Calu3 (cell line): Measurements from ENCODE around the gene CXXC1. TPM values are rescaled to one million over a fixed set of nuclear protein-coding genes. Genes with fewer than 3 reads are reported as not detected.
A peak's percentile ranks its signal among the peaks of the same experiment; 100 is the strongest.

Experiments
- Bru-seq: library from RNA; stranded (reverse); fragments of 400-500 nt; gene quantifications from one replicate; lab custom pipeline; 2021; lab: Mats Ljungman, UMichigan
- BruChase-seq, 2 experiments: library from RNA; stranded (reverse); fragments of 400-500 nt; gene quantifications; one replicate each; lab custom pipeline; 2021; lab: Mats Ljungman, UMichigan
- BruUV-seq: library from RNA; stranded (reverse); fragments of 400-500 nt; replicated peaks from 2 replicates; lab custom pipeline; 2021; lab: Mats Ljungman, UMichigan
- CTCF ChIA-PET: fragments of 300-600 bp; sonication (Branson Sonifier 250); formaldehyde crosslinking; loops from one replicate; lab custom pipeline; 2022; ENCODE audit warnings: antibody characterized with exemption; lab: Charles Lee
- DNase-seq: peaks from one replicate; pipeline ENCODE4 v3.0.0; 2022
- H3K27ac Mint-ChIP-seq: one replicate; pipeline ENCODE4 v1.8.0; 2022; ENCODE audit warnings: mixed read lengths; ENCODE audit not compliant: unreplicated experiment
- H3K27me3 Mint-ChIP-seq: one replicate; pipeline ENCODE4 v1.8.0; 2022; ENCODE audit warnings: mixed read lengths; ENCODE audit not compliant: unreplicated experiment
- H3K36me3 Mint-ChIP-seq: one replicate; pipeline ENCODE4 v1.8.0; 2022; ENCODE audit warnings: mild to moderate bottlenecking, moderate library complexity, mixed read lengths; ENCODE audit not compliant: insufficient read depth, unreplicated experiment
- H3K4me1 Mint-ChIP-seq: one replicate; pipeline ENCODE4 v1.8.0; 2022; ENCODE audit warnings: mild to moderate bottlenecking, low read depth, mixed read lengths; ENCODE audit not compliant: unreplicated experiment
- H3K4me3 Mint-ChIP-seq: one replicate; pipeline ENCODE4 v1.8.0; 2022; ENCODE audit warnings: mild to moderate bottlenecking, low read depth, moderate library complexity, mixed read lengths; ENCODE audit not compliant: unreplicated experiment
- H3K9me3 Mint-ChIP-seq: one replicate; pipeline ENCODE4 v1.8.0; 2022; ENCODE audit warnings: low read depth, mixed read lengths; ENCODE audit not compliant: unreplicated experiment
- CTCF ChIP-seq: fragments of 200-600 bp; IDR thresholded peaks from one replicate; pipeline ENCODE4 v1.8.0; 2022; ENCODE audit warnings: antibody characterized with exemption; ENCODE audit not compliant: unreplicated experiment
- intact Hi-C: fragments of 100-400 bp; cut with micrococcal nuclease; formaldehyde crosslinking; loops from one replicate; pipeline ENCODE4 v1.10.0; 2022; ENCODE audit not compliant: unreplicated experiment
- long read RNA-seq: library from polyadenylated mRNA; stranded (forward); transcript quantifications from one replicate; pipeline ENCODE4 v2.0.0, GENCODE V29; 2022
- total RNA-seq: library from RNA; stranded (reverse); gene quantifications from 2 replicates; pipeline ENCODE4 v1.2.3, GENCODE V29; 2022

The CXXC1 gene
- total RNA-seq (75.1 and 95.2 TPM in 2 replicates), Bru-seq, nascent RNA (percentile 55 among the genes with signal in this experiment), BruChase-seq, experiment 1, labeled RNA remaining after a 6-hour chase (percentile 83 among the genes with signal in this experiment), BruChase-seq, experiment 2, labeled RNA remaining after a 2-hour chase (percentile 79 among the genes with signal in this experiment)
- long read RNA-seq, transcript CXXC1-201 (15 exons, 2,936 nt), result major isoform, 43 of 67 reads
- long read RNA-seq, partial matches to known transcripts, result 3 of 67 reads
- long read RNA-seq, other reads (novel, unspliced or antisense), result 20 of 67 reads

GRCh38 chr18:50287441-50288347, at the start of gene CXXC1:
Gene CXXC1, minus strand, starts transcription at chr18:50287692. Its CDS starts 103 bp downstream, at chr18:50287589.
- CTCF ChIA-PET, result no interaction called here
- no TSS peak for BruUV-seq
- Mint-ChIP-seq H3K36me3 (peaks cover 39% of the 10 kb centered on the region), H3K27ac (peak within 1 kb of the TSS; percentile 80), H3K4me3 (peak within 1 kb of the TSS; percentile 89), H3K27me3 (no peaks in the 10 kb centered on the region), H3K4me1 (peaks cover 28% of the 10 kb centered on the region), H3K9me3 (no peaks in the 10 kb centered on the region)
- peak; percentile 63 for TF ChIP-seq CTCF
- peak; percentile 96 for DNase-seq
- intact Hi-C loops, result loop anchor here (1.0 to 5.0 kb wide), 2 partner anchors 21 to 70 kb away; no protein-coding TSS in a partner anchor

- CTCF ChIA-PET, result no interaction called here
- intact Hi-C loops, result no loop called here
These were observed 47.2 kb upstream of the CXXC1 start for GRCh38 chr18:50334546-50335152.

GRCh38 chr18:50331691-50332090, 44.2 kb upstream of the CXXC1 start:
- Mint-ChIP-seq H3K27ac (no peak overlapping the region), H3K9me3 (no peaks in the 10 kb centered on the region), H3K36me3 (no peaks in the 10 kb centered on the region), H3K4me1 (no peaks in the 10 kb centered on the region), H3K27me3 (peaks cover 36% of the 10 kb centered on the region), H3K4me3 (no peak overlapping the region)
- intact Hi-C loops, result no loop called here
- TF ChIP-seq CTCF, result no peak
- BruUV-seq, result no TSS peak
- no peak for DNase-seq
- CTCF ChIA-PET, result no interaction called here

More at GRCh38 chr18:50334546-50335152, 47.2 kb upstream of the CXXC1 start:
- BruUV-seq, result no TSS peak
- no peak for TF ChIP-seq CTCF
- Mint-ChIP-seq H3K4me1 (no peaks in the 10 kb centered on the region), H3K27me3 (peaks cover 24% of the 10 kb centered on the region), H3K36me3 (no peaks in the 10 kb centered on the region), H3K9me3 (no peaks in the 10 kb centered on the region), H3K4me3 (no peak overlapping the region), H3K27ac (no peak overlapping the region)
- DNase-seq, result no peak

- Mint-ChIP-seq H3K27ac (no peak overlapping the region), H3K4me3 (no peak overlapping the region), H3K4me1 (no peaks in the 10 kb centered on the region), H3K27me3 (peaks cover 51% of the 10 kb centered on the region), H3K36me3 (no peaks in the 10 kb centered on the region), H3K9me3 (no peaks in the 10 kb centered on the region)
- DNase-seq, result no peak
- no peak for TF ChIP-seq CTCF
- CTCF ChIA-PET, result no interaction called here
- intact Hi-C loops, result no loop called here
- no TSS peak for BruUV-seq
These were observed 42.7 kb upstream of the CXXC1 start for GRCh38 chr18:50330176-50330575.
